Epithelial cell of proximal tubule (primary cell): Measurements from ENCODE around the gene CHDH. TPM values are rescaled to one million over a fixed set of nuclear protein-coding genes. Genes with fewer than 3 reads are reported as not detected.

Source experiments
- DNase-seq: peaks from one replicate; pipeline ENCODE4 v3.0.0-alpha.2; 2011; ENCODE audit warnings: low read depth
- H3K4me3 ChIP-seq: 2 replicates; pipeline ENCODE4 v1.5.1; 2011; ENCODE audit warnings: low read depth, mild to moderate bottlenecking, low read length
- CTCF ChIP-seq: conservative IDR thresholded peaks from 2 replicates; pipeline ENCODE4 v1.5.1; 2012; ENCODE audit warnings: low read depth, mild to moderate bottlenecking, low read length
- total RNA-seq: library from RNA; depleted of rRNA; stranded (reverse); fragments of >200 nt; gene quantifications from 2 replicates; pipeline ENCODE4 v1.2.3, GENCODE V29; 2015

The CHDH gene
- total RNA-seq, 1 donor from 2014 or later, result 9.2 TPM

DNA sequence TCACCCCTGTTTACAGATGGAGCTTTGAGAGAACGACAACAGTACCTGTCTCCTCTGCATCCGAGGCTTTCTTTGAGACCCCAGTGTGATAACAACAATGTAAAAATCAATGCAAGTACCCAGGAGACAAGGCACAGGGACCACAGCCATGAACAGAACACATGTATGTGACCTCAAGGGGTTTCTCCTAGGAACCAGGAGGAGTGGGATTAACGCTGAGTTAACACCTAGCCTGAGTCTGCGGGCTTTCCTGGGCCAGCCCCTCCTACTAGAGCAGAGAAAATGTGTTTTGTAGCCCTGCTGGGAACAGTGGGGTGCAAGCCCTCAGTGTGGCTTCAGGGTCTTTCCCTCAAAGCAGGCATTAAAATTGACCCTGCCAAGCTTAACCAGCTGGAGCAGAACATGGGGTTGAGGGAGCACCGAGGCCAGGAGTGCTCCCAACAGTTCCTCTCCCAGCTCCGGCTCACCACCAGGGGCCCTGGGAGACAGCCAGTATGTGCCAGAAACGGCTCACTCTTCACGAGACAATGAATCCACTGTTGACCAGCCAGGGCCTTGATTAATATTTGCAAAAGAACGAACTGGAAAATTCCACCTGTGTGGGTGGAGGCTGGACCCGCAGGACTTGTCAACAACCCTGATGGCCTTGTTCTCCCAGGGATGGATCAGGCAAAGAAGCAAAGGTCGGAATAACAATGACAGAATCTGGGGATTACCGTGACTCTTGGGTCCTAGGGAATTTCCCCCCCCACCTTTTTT lies 3.6 kb downstream of the CHDH start:
- peak; percentile 88 for DNase-seq
- peak; percentile 61 for TF ChIP-seq CTCF
- no peak overlapping the region for H3K4me3 ChIP-seq

DNA sequence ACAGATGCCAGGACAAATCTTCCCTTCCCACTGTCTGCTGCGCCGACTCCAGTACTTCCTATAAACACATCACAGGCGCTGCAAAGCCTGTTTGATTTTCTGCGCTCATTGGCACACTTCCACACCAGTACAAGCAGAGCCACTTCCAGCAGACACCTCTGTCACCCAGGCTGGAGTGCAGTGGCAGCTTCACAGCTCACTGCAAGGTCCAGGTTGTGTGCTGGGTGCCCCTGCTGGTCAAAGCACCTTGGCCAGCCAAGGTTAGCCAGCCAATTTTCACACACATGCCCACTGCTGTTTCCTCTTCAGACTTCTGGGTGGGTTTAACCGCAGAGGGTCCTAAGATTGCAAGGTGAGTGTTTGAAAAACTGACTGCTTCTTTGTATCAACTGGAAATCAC lies 4.9 kb downstream of the CHDH start:
- DNase-seq, result no peak
- TF ChIP-seq CTCF, result peak; percentile 33
- no peak overlapping the region for H3K4me3 ChIP-seq

- DNase-seq, result no peak
- H3K4me3 ChIP-seq, result no peak overlapping the region
- no peak for TF ChIP-seq CTCF
These were observed 8.9 kb downstream of the CHDH start for GRCh38 chr3:53837331-53837730.

DNA sequence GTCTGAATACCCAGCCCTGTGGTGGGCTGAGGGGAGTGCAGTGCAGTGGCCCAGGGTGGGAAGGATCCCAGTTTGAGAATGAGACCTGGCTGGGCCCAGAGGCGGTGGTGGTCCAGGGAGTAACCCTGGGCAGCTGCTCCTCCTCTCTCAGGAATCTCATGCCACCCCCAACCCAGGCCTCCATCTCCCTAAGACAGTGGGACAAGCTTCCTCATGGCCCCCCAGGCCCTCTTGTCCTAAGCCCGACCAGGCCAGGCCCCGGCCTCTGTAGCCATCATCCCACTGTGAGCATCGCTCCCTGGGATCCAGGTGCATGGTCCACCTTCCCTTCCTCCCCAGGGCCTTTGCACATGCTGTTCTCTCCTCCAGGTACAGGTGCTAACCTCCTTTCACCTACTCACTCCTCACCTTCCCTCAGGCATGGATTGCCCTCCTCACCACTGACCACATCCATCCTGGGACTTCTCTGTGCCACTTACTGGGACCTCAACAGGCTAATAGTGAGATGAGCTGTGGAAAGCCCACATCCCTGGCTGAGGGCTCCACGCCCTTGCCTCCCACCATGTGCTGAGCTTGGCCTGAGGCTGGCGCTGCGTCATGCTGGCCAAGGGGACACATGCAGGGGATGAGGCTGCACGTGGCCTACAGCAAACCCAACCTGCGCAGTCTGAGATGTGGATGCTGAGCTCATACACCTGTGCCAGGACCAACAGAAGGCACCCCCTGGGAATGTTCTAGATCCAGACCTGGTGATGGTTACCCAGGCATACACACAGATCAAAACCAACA lies 9.9 kb downstream of the CHDH start:
- no peak for TF ChIP-seq CTCF
- no peak overlapping the region for H3K4me3 ChIP-seq
- no peak for DNase-seq

DNA sequence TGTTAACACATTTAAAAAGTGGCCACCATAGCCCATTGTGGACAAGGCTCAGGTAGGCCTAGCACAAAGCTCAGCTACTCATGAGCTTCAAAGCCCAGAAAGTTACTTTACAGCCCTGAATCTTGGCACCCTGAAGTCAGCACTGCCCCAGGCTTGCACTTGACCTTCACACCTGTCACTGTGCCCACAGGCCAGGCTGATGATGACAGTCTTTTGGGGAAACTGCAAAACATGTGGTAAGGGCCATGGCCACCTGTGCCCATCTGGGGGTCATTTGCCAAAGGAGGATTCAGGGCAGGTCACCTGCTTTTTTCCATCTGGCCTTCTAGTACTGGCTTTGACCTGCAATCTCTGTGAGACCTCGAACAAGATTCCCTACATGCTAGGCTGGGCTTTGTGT lies 11.0 kb downstream of the CHDH start:
- DNase-seq, result no peak
- H3K4me3 ChIP-seq, result no peak overlapping the region
- no peak for TF ChIP-seq CTCF

DNA sequence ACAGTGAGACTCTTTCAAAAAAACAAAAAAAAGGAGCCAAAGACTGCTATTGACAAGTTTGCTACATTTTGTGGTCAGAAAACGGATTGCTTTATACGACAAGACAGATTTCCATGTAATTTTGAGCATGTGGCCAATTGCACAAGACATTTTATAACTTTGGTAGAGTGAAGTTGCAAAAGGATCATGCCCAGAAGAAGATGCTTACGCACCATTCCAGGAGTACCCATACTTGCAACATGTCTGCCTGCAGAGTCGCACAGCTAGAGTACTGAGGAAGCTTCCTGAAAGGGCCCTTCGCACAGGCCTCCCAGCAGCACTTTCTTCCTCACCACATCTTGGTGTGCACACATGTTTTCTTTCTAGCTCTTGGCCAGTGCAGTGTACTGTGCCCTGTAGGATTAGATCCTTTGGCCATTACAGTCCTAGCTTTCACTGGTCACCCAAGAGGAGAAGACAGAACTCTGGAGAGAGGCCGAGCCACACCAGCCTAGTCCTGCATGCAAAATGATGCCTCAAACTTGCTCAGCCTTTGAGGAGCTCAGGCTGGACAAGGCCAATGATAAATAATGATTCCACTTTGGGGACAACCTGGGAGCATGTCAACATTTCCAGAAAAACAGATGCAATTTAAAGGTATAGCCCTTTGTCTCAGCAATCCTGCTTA lies 11.7 kb downstream of the CHDH start:
- H3K4me3 ChIP-seq, result no peak overlapping the region
- DNase-seq, result no peak
- TF ChIP-seq CTCF, result no peak
